Right renal cortex interstitium (tissue), 3 donors: ENCODE results near the gene ATP2C2. TPM values are rescaled to one million over a fixed set of nuclear protein-coding genes. Genes with fewer than 3 reads are reported as not detected.
"Not testable (repeated sequence)": the region's sequence is repeated elsewhere in the genome, so short reads cannot be mapped to it uniquely, and the experiment has no call there.

Source experiments
- DNase-seq, 3 donors: peaks; one replicate each; pipeline ENCODE4 v3.0.0-alpha.2; 2013; ENCODE audit warnings: low read depth in 3 of 3, low spot score in 2 of 3
- polyA plus RNA-seq, 3 donors: library from polyadenylated mRNA; unstranded; fragments of 120-200 nt; gene quantifications; one replicate each; pipeline ENCODE4 v1.2.1, GENCODE V29; 2013; ENCODE audit not compliant: insufficient read length in 3 of 3

The ATP2C2 gene
- under 1 TPM; 0.32 to 0.96 (median 0.75) TPM for polyA plus RNA-seq

DNA sequence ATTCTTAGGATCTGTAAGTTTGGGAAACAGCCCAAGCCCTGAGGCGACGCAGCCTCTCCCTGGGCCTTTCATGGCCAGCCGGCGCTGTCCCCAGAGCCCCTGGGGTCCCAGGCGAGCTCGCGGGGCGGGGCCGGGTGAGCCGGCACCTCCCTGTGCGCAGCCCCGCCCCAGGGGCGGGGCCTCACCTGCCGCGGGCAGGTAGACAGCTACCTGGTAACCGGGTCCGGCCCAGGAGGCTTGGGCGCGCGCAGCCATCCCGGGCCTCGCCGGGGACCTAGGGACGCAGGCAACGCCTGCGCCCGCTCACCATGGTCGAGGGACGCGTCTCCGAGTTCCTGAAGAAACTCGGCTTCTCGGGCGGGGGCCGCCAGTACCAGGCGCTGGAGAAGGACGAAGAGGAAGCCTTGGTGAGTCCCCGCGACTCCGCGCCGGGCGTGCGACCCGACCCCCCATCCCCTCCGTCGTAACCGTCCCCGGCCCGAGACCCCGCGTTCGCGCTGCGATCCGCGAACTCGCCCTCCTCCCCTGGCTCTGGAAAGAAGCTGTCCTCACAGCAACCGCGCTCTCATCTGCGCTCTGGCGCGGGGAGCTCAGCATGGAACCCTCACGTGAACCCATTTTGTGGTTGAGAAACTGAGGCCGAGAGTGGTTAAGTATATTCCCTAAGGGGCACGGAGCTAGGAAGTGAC is at the start of gene ATP2C2:
ATP2C2 (plus strand) TSS at position 231 of the 689 bp plus-strand sequence; CDS start at position 309, 78 bp downstream.
- no peak for DNase-seq

DNA sequence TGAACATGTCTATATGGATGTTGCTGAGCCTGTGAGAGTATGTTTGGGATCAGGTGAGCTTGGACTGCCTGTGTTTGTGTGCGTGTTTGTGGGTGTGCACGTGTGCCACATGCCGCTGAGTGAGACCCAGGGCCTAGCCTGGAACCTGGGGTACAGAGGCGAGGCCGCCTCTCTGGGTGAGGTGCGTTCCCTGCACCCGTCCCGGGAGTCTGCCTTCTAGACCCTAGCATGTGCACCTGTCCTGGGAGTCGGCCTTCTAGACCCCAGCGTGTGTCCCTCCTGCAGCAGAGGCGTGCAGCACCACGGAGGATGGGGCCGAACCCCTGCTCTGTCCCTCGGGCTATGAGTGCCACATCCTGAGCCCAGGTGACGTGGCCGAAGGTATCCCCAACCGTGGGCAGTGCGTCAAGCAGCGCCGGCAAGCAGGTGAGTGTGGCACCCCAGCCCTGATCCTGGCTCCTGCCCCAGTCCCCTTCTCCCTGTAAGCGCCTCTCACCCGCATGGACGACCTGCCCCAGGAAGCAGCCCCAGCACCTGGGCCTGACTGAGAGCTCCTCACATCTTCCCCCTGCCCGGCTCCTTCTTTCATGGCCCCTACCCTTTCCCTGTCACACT is 49.1 kb upstream of the ATP2C2 start:
- no peak for DNase-seq

DNA sequence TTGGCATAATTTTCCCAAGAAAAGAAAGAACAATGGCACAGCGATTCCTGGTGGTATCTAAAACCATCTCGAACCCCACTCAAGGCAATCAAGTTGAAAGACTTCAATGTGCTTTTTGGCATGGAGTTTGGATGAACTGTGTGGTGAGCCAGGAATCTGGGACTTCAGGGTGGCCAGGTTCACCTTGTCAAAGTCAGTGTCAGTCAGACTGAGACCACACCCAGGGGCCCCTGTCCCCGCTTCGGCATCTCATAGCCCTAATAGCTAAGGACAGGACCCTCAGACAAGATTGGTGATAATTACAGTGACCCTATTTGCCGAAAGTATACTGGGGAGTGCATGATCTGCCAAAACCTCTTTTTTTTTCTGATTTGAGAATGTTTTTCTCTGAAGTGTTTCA is 47.8 kb upstream of the ATP2C2 start:
- no peak for DNase-seq

DNA sequence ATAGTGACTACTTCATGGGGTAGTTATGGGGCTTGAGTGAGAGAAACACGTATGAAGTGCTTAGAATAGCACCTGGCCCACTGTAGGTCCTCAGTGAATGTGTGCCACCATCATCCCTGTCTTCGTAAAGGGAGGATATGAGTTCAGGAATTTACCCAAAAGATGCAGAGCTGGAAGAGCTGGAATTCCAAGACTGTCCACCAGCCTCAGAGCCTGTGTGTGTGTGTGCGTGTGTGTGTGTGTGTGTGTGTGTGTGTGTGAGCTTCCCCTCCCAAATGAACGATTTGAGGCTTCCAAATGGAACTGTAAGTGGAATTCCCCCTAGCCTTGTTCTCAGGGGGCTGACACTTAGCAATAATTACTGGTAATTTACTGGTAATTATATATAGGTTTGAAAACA is 46.4 kb upstream of the ATP2C2 start:
- DNase-seq = no peak

- DNase-seq = no peak
Measured at GRCh38 chr16:84322749-84323148, 45.6 kb upstream of the ATP2C2 start.

DNA sequence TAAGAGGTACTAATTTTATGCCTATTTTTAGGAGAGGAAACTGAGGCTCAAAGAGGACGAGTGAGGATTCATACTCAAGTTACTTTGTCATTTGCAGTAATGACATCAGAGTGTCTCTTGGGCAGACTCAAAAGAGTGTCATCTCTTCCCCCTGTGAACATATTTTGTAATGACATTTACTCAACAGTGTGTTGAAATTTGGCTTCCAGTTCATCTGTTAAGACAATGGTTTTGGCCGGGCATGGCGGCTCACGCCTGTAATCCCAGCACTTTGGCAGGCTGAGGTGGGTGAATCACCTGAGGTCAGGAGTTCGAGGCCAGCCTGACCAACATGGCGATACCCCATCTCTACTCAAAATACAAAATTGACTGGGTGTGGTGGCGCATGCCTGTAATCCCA is 44.7 kb upstream of the ATP2C2 start:
- no peak for DNase-seq

DNA sequence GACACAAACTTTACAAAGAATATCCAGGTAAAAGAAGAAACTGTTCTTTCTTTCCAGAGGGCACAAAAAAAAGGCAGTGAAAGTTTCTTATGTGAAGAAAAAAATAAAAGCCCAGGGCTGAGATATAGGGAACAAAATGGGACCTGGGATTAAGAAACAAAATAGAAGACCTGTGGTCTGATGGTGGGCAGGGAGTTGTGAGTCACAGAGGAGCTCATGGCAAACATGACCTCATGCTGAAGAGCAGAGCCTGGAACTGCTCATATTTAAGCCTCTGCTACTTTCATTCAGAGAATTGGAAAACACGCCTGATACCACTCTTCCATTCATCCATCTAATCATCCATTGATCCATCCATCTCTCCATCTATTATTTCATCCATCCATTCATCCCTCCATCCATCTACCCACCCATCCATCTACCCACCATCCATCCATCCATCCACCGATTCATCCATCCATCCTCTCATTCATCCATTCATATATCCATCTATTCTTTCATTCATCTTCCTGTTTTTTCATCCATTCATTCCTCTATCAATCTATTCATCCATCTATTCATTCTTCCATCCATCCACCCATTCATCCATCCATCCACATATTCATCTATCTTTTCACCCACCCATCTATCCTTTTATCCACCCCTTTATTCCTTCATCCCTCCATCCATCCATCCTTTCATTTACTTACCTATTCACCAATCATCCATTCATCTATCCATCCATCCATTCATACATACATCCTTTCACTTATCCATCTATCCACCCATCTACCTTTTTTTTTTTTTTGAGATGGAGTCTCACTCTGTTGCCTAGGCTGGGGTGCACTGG is 43.7 kb upstream of the ATP2C2 start:
- DNase-seq = no peak

GRCh38 chr16:84326545-84326944 is 41.8 kb upstream of the ATP2C2 start:
- no peak for DNase-seq

DNA sequence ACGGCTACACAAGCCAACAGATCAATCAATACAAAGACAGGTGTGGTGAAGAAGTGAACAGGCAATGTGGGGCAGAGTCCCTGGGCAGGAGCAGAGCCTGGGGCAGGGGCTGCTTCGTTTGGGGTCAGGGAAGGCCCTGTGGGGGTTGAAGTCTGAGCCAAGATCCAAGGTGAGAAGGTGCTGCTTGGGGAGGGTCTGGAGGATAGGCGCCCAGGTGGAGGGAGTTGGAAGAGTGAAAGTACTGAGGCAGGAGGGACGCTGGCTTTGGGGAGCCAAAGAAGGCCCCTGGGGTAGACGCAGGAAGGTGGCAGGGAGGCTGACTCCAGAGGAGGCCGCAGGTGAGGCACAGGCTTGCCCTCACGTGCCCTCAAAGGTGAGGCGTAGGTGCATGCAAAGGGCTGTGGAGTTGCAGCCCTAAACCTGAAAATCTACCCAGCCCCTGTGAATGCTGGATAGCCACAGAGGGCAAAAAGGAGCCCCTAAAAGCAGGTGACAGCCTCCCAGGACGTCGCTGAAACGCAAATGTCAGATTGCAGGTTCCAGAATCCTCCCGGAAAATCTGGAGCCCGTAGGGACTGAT is 40.3 kb upstream of the ATP2C2 start:
- no peak for DNase-seq

DNA sequence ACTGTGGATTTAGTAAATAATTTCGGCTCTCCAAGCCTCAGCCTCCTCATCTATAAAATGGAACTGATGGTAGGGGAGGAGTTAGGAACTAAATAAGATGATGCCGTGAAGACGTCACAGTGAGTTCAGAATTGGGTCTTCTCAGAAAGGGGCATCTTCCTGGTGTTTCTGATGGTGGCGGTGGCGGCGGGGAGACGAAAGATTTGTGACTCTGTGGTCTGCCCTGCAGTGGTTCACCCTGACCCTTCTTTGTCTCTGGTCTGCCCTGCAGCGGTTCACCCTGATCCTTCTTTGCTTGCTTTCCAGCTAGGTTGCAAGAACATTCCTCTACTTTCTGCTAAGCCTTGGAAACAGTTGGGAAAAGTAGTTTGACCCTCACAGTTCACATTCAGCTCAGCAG is 39.3 kb upstream of the ATP2C2 start:
- DNase-seq = no peak

GRCh38 chr16:84329843-84330684 is 38.3 kb upstream of the ATP2C2 start:
- no peak for DNase-seq

DNA sequence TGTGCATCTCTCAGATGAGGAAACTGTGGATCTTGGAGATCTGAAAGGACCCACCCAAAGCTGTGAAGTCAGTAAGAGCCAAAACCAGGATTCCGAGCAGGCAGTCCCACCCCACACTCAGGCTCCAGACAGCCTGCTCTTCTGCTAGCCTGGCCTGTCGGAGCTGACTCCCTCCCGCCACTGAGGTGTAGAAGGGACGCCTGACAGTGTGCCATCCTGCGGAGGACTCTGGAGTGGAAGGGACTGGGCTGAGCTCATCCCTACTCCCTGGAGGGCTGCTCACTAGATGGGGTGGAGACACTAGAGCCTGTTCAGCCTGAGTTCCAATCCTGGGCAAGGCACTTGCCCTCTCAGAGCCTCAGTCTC is 37.7 kb upstream of the ATP2C2 start:
- no peak for DNase-seq

GRCh38 chr16:84331998-84332780 is 36.1 kb upstream of the ATP2C2 start:
- DNase-seq = no peak

GRCh38 chr16:84332975-84333684 is 35.2 kb upstream of the ATP2C2 start:
- no peak for DNase-seq

GRCh38 chr16:84334058-84334457 is 34.3 kb upstream of the ATP2C2 start:
- no peak for DNase-seq

DNA sequence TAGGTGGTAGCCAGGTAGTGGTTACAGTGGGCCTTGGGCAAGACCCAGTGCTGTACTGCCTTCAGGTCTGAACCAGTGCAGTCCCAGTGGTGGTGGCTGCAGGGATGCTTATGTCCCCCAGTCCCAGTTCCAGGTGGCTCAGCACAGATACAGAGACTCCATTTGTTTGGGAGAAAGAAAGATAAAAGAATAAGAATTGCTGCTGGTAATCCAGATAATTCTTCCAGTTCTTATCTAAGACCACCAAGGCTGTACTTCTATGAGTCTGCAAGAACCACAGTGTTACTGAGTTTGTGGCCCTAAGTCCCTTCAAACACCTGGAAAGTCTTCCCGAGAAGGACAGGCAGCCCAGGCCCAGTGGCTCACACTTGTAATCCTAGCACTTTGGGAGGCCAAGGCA is 33.9 kb upstream of the ATP2C2 start:
- no peak for DNase-seq

- not testable (repeated sequence) for DNase-seq
Measured at GRCh38 chr16:84337236-84337635, 31.1 kb upstream of the ATP2C2 start.

- DNase-seq = no peak
Measured at GRCh38 chr16:84339311-84339710, 29.0 kb upstream of the ATP2C2 start.

- no peak for DNase-seq
Measured at GRCh38 chr16:84339766-84340165, 28.6 kb upstream of the ATP2C2 start.
